Neural progenitor cell (in vitro differentiated cells): ENCODE measurements around the gene TRMT10B. TPM values are rescaled to one million over a fixed set of nuclear protein-coding genes. Genes with fewer than 3 reads are reported as not detected.

Experiments
- DNase-seq: peaks from one replicate; pipeline ENCODE4 v3.0.0-alpha.2; 2016; ENCODE audit warnings: low spot score
- H2AFZ ChIP-seq: fragments of 200-600 bp; sonication (generic); replicated peaks from 2 replicates; pipeline ENCODE4 v1.6.1; 2016; ENCODE audit warnings: antibody characterized with exemption
- H3F3A ChIP-seq: fragments of 200-600 bp; sonication (generic); 2 replicates; pipeline ENCODE4 v1.6.1; 2016; ENCODE audit warnings: antibody characterized with exemption, low read depth
- H3K27ac ChIP-seq: fragments of 200-600 bp; sonication (generic); 2 replicates; pipeline ENCODE4 v1.5.1; 2016; ENCODE audit warnings: mild to moderate bottlenecking
- H3K27me3 ChIP-seq: fragments of 200-600 bp; sonication (generic); 2 replicates; pipeline ENCODE4 v1.6.1; 2016; ENCODE audit warnings: mild to moderate bottlenecking, moderate library complexity
- H3K36me3 ChIP-seq: fragments of 200-600 bp; sonication (generic); 2 replicates; pipeline ENCODE4 v1.5.1; 2016
- H3K4me1 ChIP-seq: fragments of 200-600 bp; sonication (generic); 2 replicates; pipeline ENCODE4 v1.6.1; 2016; ENCODE audit warnings: mixed run types
- H3K4me2 ChIP-seq: fragments of 200-600 bp; sonication (generic); 2 replicates; pipeline ENCODE4 v1.6.1; 2016
- H3K4me3 ChIP-seq: fragments of 200-600 bp; sonication (generic); 2 replicates; pipeline ENCODE4 v1.5.1; 2016
- H3K79me2 ChIP-seq: fragments of 200-600 bp; sonication (generic); 2 replicates; pipeline ENCODE4 v1.6.1; 2016; ENCODE audit warnings: low read depth
- H3K9ac ChIP-seq: fragments of 200-600 bp; sonication (generic); 2 replicates; pipeline ENCODE4 v1.6.1; 2016
- H3K9me3 ChIP-seq: fragments of 200-600 bp; sonication (generic); 2 replicates; pipeline ENCODE4 v1.5.1; 2016; ENCODE audit warnings: low read depth
- H4K20me1 ChIP-seq: fragments of 200-600 bp; sonication (generic); 2 replicates; pipeline ENCODE4 v1.6.1; 2016; ENCODE audit warnings: low read depth
- H3K27ac Mint-ChIP-seq: 3 replicates; pipeline ENCODE4 v1.8.0; 2021; ENCODE audit warnings: mixed read lengths
- H3K27me3 Mint-ChIP-seq: 2 replicates; pipeline ENCODE4 v1.8.0; 2022; ENCODE audit warnings: low read depth, mild to moderate bottlenecking, inconsistent platforms, moderate library complexity, mixed read lengths; ENCODE audit not compliant: insufficient read depth
- H3K36me3 Mint-ChIP-seq: 3 replicates; pipeline ENCODE4 v1.8.0; 2021; ENCODE audit warnings: mixed read lengths
- H3K4me1 Mint-ChIP-seq: 3 replicates; pipeline ENCODE4 v1.8.0; 2021; ENCODE audit warnings: mixed read lengths
- H3K4me3 Mint-ChIP-seq: 3 replicates; pipeline ENCODE4 v1.8.0; 2021; ENCODE audit warnings: mild to moderate bottlenecking, moderate library complexity, mixed read lengths
- H3K9me3 Mint-ChIP-seq: 3 replicates; pipeline ENCODE4 v1.8.0; 2020; ENCODE audit warnings: mixed read lengths
- EZH2 ChIP-seq: fragments of 200-600 bp; sonication (generic); IDR thresholded peaks from 2 replicates; pipeline ENCODE4 v1.6.1; 2017; ENCODE audit warnings: antibody characterized with exemption, mild to moderate bottlenecking, moderate library complexity
- EZH2phosphoT487 ChIP-seq: fragments of 200-600 bp; sonication (generic); IDR thresholded peaks from 2 replicates; pipeline ENCODE4 v1.6.1; 2017; ENCODE audit warnings: antibody characterized with exemption
- total RNA-seq: library from RNA; depleted of rRNA; stranded (reverse); fragments of >200 nt; gene quantifications from 2 replicates; pipeline ENCODE4 v1.2.3, GENCODE V29; 2015; ENCODE audit warnings: low replicate concordance
- TF ChIP-seq, protein P1 (sequence below): fragments of 200-600 bp; sonication (generic); IDR thresholded peaks from 2 replicates; pipeline ENCODE4 v1.5.1; 2017; ENCODE audit warnings: antibody characterized with exemption, mild to moderate bottlenecking

Gene TRMT10B
- total RNA-seq, 1 donor from 2014 or later, result 5.4 TPM

DNA sequence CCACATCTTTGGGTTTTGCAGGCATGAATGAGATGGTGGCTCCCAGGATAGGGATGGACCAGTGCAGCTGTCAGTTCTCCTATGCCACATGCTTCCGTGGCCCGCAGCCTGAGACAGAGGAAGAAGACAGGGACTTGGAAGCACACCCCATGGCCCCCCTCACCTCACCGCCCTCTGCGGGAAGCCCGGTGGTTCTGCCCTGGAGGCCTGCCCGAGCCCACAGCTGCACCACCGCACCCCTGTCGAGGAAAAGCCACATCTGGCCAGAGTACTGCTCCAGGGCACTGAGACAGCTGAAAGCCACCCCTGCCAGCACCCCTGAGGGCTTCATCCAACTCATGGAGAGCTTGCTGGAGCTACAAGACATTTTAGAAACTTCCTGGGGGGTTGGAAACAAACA, 7.6 kb upstream of the TRMT10B start:
- H3K79me2 ChIP-seq, result no peaks in the 10 kb centered on the region
- TF ChIP-seq EZH2 (no peak), EZH2phosphoT487 (no peak)
- TF ChIP-seq, protein P1, sequence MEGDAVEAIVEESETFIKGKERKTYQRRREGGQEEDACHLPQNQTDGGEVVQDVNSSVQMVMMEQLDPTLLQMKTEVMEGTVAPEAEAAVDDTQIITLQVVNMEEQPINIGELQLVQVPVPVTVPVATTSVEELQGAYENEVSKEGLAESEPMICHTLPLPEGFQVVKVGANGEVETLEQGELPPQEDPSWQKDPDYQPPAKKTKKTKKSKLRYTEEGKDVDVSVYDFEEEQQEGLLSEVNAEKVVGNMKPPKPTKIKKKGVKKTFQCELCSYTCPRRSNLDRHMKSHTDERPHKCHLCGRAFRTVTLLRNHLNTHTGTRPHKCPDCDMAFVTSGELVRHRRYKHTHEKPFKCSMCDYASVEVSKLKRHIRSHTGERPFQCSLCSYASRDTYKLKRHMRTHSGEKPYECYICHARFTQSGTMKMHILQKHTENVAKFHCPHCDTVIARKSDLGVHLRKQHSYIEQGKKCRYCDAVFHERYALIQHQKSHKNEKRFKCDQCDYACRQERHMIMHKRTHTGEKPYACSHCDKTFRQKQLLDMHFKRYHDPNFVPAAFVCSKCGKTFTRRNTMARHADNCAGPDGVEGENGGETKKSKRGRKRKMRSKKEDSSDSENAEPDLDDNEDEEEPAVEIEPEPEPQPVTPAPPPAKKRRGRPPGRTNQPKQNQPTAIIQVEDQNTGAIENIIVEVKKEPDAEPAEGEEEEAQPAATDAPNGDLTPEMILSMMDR, result no peak
- no peaks in the 10 kb centered on the region for H3K36me3 ChIP-seq
- H3K27me3 ChIP-seq, result no peaks in the 10 kb centered on the region
- peaks cover 13% of the 10 kb centered on the region for H3K4me1 ChIP-seq
- Mint-ChIP-seq H3K36me3 (no peaks in the 10 kb centered on the region), H3K27me3 (peaks cover 11% of the 10 kb centered on the region), H3K4me3 (no peak overlapping the region), H3K27ac (no peak overlapping the region), H3K9me3 (no peaks in the 10 kb centered on the region), H3K4me1 (peaks cover 12% of the 10 kb centered on the region)
- no peak overlapping the region for H3K27ac ChIP-seq
- DNase-seq, result no peak
- H3F3A ChIP-seq, result peaks cover 7% of the 10 kb centered on the region
- H3K9ac ChIP-seq, result no peak overlapping the region
- no peak overlapping the region for H3K4me2 ChIP-seq
- no peaks in the 10 kb centered on the region for H4K20me1 ChIP-seq
- H3K9me3 ChIP-seq, result no peaks in the 10 kb centered on the region
- no peak overlapping the region for H3K4me3 ChIP-seq
- H2AFZ ChIP-seq, result no peak overlapping the region

DNA sequence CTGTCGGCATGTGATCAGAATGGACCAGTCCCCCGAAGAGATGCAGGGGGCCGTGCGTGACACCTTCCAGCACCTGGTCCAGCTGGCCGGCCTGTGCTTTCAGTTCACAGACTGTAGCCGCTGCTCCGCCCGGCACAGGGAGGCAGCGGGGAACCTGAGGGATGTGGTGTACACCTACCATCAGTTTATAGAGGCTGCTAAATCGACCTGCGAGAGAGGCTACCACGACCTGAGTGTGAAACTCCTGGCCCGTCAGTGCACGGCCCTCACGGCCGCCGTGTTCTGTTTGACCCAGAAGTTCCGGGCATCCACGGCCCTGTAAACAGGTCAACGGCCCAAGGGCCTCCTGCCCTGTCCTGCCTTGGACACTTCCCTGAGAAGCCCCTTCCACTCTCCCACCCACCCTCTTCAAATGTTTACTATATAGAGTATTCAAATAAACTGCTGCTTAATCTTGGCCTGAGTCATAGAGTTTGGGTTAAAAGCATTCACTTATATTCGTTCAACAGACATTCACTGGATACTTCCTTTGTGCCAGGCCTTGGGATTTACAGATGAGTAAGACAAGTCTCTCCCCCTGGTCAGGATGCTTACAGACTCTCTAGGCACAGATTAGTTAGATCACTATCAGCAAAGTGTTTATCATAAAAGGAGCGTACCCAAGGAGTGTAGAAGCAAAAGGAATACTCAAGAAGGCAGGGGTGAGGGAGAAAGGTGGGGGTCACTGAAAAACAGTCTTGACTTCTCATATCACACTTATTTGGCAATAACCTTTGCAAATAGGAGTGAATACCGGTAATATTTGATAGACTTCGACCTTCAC, 6.9 kb upstream of the TRMT10B start:
- H3K27ac Mint-ChIP-seq, result no peak overlapping the region
- H3K9me3 Mint-ChIP-seq, result no peaks in the 10 kb centered on the region
- H3K27me3 ChIP-seq, result no peaks in the 10 kb centered on the region
- no peaks in the 10 kb centered on the region for H3K9me3 ChIP-seq
- peaks cover 6% of the 10 kb centered on the region for H3K4me1 ChIP-seq
- H4K20me1 ChIP-seq, result no peaks in the 10 kb centered on the region
- peaks cover 10% of the 10 kb centered on the region for H3K27me3 Mint-ChIP-seq
- no peak for DNase-seq
- H3K36me3 ChIP-seq, result no peaks in the 10 kb centered on the region
- no peak for TF ChIP-seq EZH2
- TF ChIP-seq EZH2phosphoT487, result no peak
- TF ChIP-seq, protein P1, result no peak
- no peak overlapping the region for H2AFZ ChIP-seq
- H3K36me3 Mint-ChIP-seq, result no peaks in the 10 kb centered on the region
- H3K4me3 Mint-ChIP-seq, result no peak overlapping the region
- peaks cover 5% of the 10 kb centered on the region for H3K4me1 Mint-ChIP-seq
- H3F3A ChIP-seq, result peaks cover 7% of the 10 kb centered on the region
- no peaks in the 10 kb centered on the region for H3K79me2 ChIP-seq
- no peak overlapping the region for H3K4me2 ChIP-seq
- H3K9ac ChIP-seq, result no peak overlapping the region
- no peak overlapping the region for H3K4me3 ChIP-seq
- no peak overlapping the region for H3K27ac ChIP-seq

DNA sequence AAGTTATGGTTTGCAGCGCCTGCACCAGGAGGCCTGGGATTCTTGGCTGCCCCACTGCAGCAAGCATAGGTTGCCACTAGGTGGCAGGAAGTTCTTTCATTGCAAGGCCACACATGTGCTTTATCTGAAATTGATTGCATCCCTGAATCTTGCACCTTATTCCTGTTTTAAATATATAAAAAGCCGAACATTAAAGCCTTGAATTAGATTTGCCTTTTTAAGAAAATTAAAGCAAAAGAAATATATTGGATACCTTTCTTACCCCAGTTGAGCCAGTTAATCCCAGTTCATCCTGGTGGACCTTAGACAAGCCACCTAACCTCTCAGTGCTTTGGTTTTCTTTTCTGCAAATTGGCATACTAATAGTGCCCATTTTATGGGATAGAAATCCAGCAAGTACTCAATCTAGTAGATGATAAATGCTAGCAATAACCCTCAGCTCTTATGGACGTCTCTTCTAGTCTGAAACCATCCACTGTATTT, 6.3 kb upstream of the TRMT10B start:
- Mint-ChIP-seq H3K9me3 (no peaks in the 10 kb centered on the region), H3K27ac (no peak overlapping the region), H3K4me3 (no peak overlapping the region), H3K4me1 (no peaks in the 10 kb centered on the region), H3K27me3 (peaks cover 10% of the 10 kb centered on the region), H3K36me3 (no peaks in the 10 kb centered on the region)
- H3K4me1 ChIP-seq, result peaks cover 5% of the 10 kb centered on the region
- H3K4me3 ChIP-seq, result no peak overlapping the region
- TF ChIP-seq, protein P1, result peak; percentile 93
- TF ChIP-seq EZH2phosphoT487 (no peak), EZH2 (no peak)
- H3K27ac ChIP-seq, result no peak overlapping the region
- no peak overlapping the region for H3K4me2 ChIP-seq
- no peaks in the 10 kb centered on the region for H4K20me1 ChIP-seq
- peak overlapping the region; percentile 5 for H2AFZ ChIP-seq
- H3K9ac ChIP-seq, result no peak overlapping the region
- DNase-seq, result peak; percentile 72
- no peaks in the 10 kb centered on the region for H3K36me3 ChIP-seq
- no peaks in the 10 kb centered on the region for H3K79me2 ChIP-seq
- no peaks in the 10 kb centered on the region for H3K9me3 ChIP-seq
- H3F3A ChIP-seq, result peaks cover 7% of the 10 kb centered on the region
- H3K27me3 ChIP-seq, result no peaks in the 10 kb centered on the region
